Measurements from ENCODE around the gene ATP5PO. TPM values are rescaled to one million over a fixed set of nuclear protein-coding genes. Genes with fewer than 3 reads are reported as not detected.

The ATP5PO gene, protein sequence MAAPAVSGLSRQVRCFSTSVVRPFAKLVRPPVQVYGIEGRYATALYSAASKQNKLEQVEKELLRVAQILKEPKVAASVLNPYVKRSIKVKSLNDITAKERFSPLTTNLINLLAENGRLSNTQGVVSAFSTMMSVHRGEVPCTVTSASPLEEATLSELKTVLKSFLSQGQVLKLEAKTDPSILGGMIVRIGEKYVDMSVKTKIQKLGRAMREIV
- total RNA-seq, result 123 and 124 TPM in 2 replicates
- total RNA-seq (2013), result 177 TPM
- polyA plus RNA-seq, result 139 and 169 TPM in 2 replicates
- polyA minus RNA-seq, result 43.0 and 45.7 TPM in 2 replicates

DNA sequence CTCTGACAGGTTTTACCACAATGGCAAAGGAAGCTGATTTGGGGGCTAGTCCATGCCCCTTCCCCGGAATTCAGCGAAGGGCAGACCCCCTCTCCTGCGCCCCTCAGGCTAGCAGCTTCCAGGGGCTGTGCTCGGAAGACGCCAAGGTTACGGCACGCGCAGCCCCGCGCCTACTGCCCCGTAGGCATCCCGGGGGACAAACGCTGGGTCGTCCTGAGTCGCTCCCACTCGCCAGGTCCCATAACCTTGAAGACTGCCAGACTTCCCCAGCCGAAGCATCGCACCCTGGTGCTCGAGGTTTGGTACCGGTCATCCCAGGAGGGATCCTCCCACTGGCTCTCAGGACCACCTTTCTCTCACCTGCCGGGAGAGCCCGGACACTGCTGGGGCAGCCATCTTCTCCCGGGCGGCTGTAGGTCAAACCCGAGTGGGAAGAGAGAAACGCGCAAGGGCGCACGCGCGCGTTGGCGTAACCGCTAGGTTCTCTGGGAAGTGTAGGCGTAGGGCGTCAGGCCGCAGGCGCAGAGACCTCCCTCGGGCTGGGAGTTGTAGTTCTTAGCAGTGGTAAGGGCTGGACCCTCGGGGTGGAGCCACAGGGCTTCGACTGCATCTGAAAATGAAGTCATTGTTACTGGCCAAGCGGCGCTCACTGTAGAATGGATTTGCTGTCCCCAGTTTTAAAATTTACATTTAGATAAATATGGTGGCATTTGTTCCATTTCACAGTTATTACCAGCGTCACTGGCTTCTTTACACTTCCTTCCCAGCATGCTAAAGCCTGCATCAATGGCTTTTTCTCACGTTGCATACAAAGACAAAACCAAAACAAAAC is at the start of gene ATP5PO:
TSS of gene ATP5PO (minus strand) at position 437 of the 832 bp plus-strand sequence. CDS start at position 396, 41 bp downstream.
- no peaks in the 10 kb centered on the region for H3K27me3 ChIP-seq (replicated peaks in 1 of 4; ENCODE audit: control extremely low read depth in 1 of 4, control insufficient read depth in 3 of 4, insufficient read depth in 4 of 4, low read length in 3 of 4)
- peaks cover 14 to 16% of the 10 kb centered on the region in 2 donors for H3K4me1 ChIP-seq (ENCODE audit: control insufficient read depth in 2 of 2, insufficient read depth in 2 of 2, low read length in 2 of 2)
- POLR2A ChIA-PET, result no interaction called here
- peak within 1 kb of the TSS; percentile 94 for H3K27ac Mint-ChIP-seq
- no peaks in the 10 kb centered on the region for H3K9me3 Mint-ChIP-seq (ENCODE audit: insufficient read depth)
- peak within 1 kb of the TSS; percentile 49 to 86 for H3K27ac ChIP-seq (ENCODE audit: low read length in 2 of 2)
- peak within 1 kb of the TSS; percentile 93 for H3K9ac ChIP-seq (ENCODE audit: low read length)
- peak within 1 kb of the TSS; percentile 98 for H3K4me3 Mint-ChIP-seq
- under 1% methylated on average over 40 of the region's 45 CpGs for WGBS (ENCODE audit: insufficient coverage)
- H3K79me2 ChIP-seq (ENCODE audit: control insufficient read depth, insufficient read depth, low read length), result peaks cover 28% of the 10 kb centered on the region
- ATAC-seq (ENCODE audit: low read depth), result peak; percentile 100
- peak within 1 kb of the TSS; percentile 62 to 99 (median 85) for H3K4me3 ChIP-seq (ENCODE audit: control extremely low read depth in 1 of 5, extremely low read depth in 1 of 5, insufficient read depth in 1 of 5, low read depth in 2 of 5, low read length in 4 of 5)
- intact Hi-C loops (cut with micrococcal nuclease), result loop anchor here (1.0 to 10.0 kb wide), 5 partner anchors 158 to 1641 kb away; partner anchors contain the start of genes DNAJC28, DONSON, MIS18A and MRPS6
- peak; percentile 97 for DNase-seq
- H3K4me1 Mint-ChIP-seq, result peaks cover 27% of the 10 kb centered on the region
- H3K27me3 Mint-ChIP-seq, result no peaks in the 10 kb centered on the region
- H4K20me1 ChIP-seq (ENCODE audit: control insufficient read depth, insufficient read depth, low read length, poor library complexity, severe bottlenecking), result peaks cover 6% of the 10 kb centered on the region
- CTCF ChIA-PET, result interaction anchor here (2.3 to 10.0 kb wide), 3 partner anchors 8 to 433 kb away, joined by 14 to 632 read pairs (median 37); no protein-coding TSS in a partner anchor
- H3K4me2 ChIP-seq (replicated peaks; ENCODE audit: low read depth, low read length, poor library complexity, severe bottlenecking), result peak within 1 kb of the TSS; percentile 81
- peaks cover 0 to 25% of the 10 kb centered on the region in 2 experiments for H3K36me3 ChIP-seq (replicated peaks in 1 of 2; ENCODE audit: control extremely low read depth in 1 of 2, control insufficient read depth in 1 of 2, extremely low read depth in 1 of 2, insufficient read depth in 2 of 2, low read length in 1 of 2)
- H3K9me3 ChIP-seq (ENCODE audit: control extremely low read depth in 1 of 3, control insufficient read depth in 2 of 3, insufficient read depth in 1 of 3, low read length in 2 of 3), result no peaks in the 10 kb centered on the region
- TF ChIP-seq EZH2 (IDR thresholded peaks at IDR 0.05; ENCODE audit: borderline replicate concordance, insufficient read depth, low read depth, low read length, poor library complexity, severe bottlenecking), result no peak
- TF ChIP-seq, protein P1, sequence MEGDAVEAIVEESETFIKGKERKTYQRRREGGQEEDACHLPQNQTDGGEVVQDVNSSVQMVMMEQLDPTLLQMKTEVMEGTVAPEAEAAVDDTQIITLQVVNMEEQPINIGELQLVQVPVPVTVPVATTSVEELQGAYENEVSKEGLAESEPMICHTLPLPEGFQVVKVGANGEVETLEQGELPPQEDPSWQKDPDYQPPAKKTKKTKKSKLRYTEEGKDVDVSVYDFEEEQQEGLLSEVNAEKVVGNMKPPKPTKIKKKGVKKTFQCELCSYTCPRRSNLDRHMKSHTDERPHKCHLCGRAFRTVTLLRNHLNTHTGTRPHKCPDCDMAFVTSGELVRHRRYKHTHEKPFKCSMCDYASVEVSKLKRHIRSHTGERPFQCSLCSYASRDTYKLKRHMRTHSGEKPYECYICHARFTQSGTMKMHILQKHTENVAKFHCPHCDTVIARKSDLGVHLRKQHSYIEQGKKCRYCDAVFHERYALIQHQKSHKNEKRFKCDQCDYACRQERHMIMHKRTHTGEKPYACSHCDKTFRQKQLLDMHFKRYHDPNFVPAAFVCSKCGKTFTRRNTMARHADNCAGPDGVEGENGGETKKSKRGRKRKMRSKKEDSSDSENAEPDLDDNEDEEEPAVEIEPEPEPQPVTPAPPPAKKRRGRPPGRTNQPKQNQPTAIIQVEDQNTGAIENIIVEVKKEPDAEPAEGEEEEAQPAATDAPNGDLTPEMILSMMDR (IDR thresholded peaks at IDR 0.05), result no peak
- peak within 1 kb of the TSS; percentile 92 for H2AFZ ChIP-seq (ENCODE audit: insufficient read depth, low read depth, low read length, poor library complexity, severe bottlenecking)

All from B cell (primary cell).